ENCODE data around the gene RHBDF1. TPM values are rescaled to one million over a fixed set of nuclear protein-coding genes. Genes with fewer than 3 reads are reported as not detected.

RHBDF1 gene
- total and polyA plus RNA-seq, 10 of the 15 experiments (the other 5 are each of a cell fraction or from before 2014, with no cell fraction given), result 0.04 to 0.85 (median 0.36) TPM; not detected in 3

DNA sequence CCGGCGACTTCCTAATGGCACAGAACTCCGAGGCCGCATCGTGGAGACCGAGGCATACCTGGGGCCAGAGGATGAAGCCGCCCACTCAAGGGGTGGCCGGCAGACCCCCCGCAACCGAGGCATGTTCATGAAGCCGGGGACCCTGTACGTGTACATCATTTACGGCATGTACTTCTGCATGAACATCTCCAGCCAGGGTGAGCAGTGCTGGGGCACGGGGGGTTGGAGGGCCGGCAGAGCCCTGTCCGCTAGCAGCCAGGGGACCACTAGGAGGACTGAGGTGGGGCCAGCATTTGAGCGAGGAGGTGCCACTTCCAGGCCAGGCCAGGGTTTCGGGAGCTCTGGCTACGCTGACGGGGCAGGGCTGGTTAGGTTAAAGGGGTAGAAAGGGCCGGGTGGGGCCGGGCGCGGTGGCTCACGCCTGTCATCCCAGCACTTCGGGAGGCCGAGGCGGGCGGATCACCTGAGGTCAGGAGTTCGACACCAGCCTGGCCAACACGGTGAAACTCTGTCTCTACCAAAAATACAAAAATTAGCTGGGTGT lies 10.7 kb upstream of the RHBDF1 start:
- ChIA-PET SMC1A (ENCODE audit: uncharacterized antibody, unreplicated experiment) (interaction anchor here (0.7 kb wide), 1 partner anchor 14 kb away, joined by 3 read pairs; no protein-coding TSS in a partner anchor), POLR2A (interaction anchor here (0.6 kb wide), 1 partner anchor 17 kb away, joined by 5 read pairs; no protein-coding TSS in a partner anchor)
- no peak for ATAC-seq

More for the DNA sequence above, 10.7 kb upstream of the RHBDF1 start:
- BruUV-seq (replicated peaks), result no TSS peak
- Histone ChIP-seq H3K9ac (ENCODE audit: control insufficient read depth, insufficient read depth, low read length) (no peak overlapping the region), H3K9me3 (replicated peaks; ENCODE audit: control insufficient read depth, insufficient read depth, low read length) (no peaks in the 10 kb centered on the region), H3K27ac (ENCODE audit: control insufficient read depth, insufficient read depth) (no peak overlapping the region), H2AFZ (ENCODE audit: control insufficient read depth, low read depth, low read length) (no peak overlapping the region), H3K27me3 (replicated peaks in 1 of 2; ENCODE audit: control insufficient read depth in 2 of 2, insufficient read depth in 2 of 2, low read length in 1 of 2) (no peaks in the 10 kb centered on the region), H3K4me2 (ENCODE audit: control insufficient read depth, insufficient read depth) (no peak overlapping the region), H3K4me1 (ENCODE audit: control insufficient read depth, insufficient read depth, low read length) (peaks cover 24% of the 10 kb centered on the region), H3K36me3 (ENCODE audit: control insufficient read depth in 2 of 2, insufficient read depth in 2 of 2, low read length in 1 of 2) (peaks cover 6 to 15% of the 10 kb centered on the region in 2 experiments; a peak in 3 of 4 replicates), H3K4me3 (no peak overlapping the region), H4K20me1 (ENCODE audit: control insufficient read depth, insufficient read depth) (no peaks in the 10 kb centered on the region), H3K79me2 (ENCODE audit: control insufficient read depth, insufficient read depth, low read length) (peaks cover 7% of the 10 kb centered on the region)
- RAD21 ChIA-PET (ENCODE audit: unreplicated experiment), result no interaction called here
- TF ChIP-seq GATAD2B (conservative IDR thresholded peaks at IDR 0.05; ENCODE audit: low read depth) (no peak), MEF2A (IDR thresholded peaks at IDR 0.05; ENCODE audit: insufficient read depth, low read depth, low read length) (no peak), RELA (IDR thresholded peaks at IDR 0.05; ENCODE audit: borderline replicate concordance, partially characterized antibody) (no peak), MXI1 (IDR thresholded peaks at IDR 0.05; ENCODE audit: low read depth, low read length) (no peak), TAF1 (IDR thresholded peaks at IDR 0.05; ENCODE audit: borderline replicate concordance, low read depth, low read length) (no peak), RUNX3 (IDR thresholded peaks at IDR 0.05; ENCODE audit: low read length) (no peak)
- TF ChIP-seq, protein P1, sequence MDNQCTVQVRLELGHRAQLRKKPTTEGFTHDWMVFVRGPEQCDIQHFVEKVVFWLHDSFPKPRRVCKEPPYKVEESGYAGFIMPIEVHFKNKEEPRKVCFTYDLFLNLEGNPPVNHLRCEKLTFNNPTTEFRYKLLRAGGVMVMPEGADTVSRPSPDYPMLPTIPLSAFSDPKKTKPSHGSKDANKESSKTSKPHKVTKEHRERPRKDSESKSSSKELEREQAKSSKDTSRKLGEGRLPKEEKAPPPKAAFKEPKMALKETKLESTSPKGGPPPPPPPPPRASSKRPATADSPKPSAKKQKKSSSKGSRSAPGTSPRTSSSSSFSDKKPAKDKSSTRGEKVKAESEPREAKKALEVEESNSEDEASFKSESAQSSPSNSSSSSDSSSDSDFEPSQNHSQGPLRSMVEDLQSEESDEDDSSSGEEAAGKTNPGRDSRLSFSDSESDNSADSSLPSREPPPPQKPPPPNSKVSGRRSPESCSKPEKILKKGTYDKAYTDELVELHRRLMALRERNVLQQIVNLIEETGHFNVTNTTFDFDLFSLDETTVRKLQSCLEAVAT (IDR thresholded peaks at IDR 0.05), result no peak
- CTCF ChIA-PET, result interaction anchor here (0.6 to 3.5 kb wide), 3 partner anchors 12 to 55 kb away, joined by 3 to 27 read pairs (median 21); no protein-coding TSS in a partner anchor
- 97% methylated on average over 31 of the region's 31 CpGs for WGBS (ENCODE audit: insufficient coverage, insufficient replicate concordance, low lambda C conversion rate, missing lambda C conversion rate)
- in situ Hi-C loops (cut with MboI) (no loop called here), intact Hi-C loops (cut with micrococcal nuclease; ENCODE audit: unreplicated experiment) (no loop called here)
- FAIRE-seq, result no peak
- DNase-seq (ENCODE audit: low read depth, low spot score), result no peak
